ENCODE results near the gene IGSF5. TPM values are rescaled to one million over a fixed set of nuclear protein-coding genes. Genes with fewer than 3 reads are reported as not detected.
"Not testable (repeated sequence)": the region's sequence is repeated elsewhere in the genome, so short reads cannot be mapped to it uniquely, and the experiment has no call there.

IGSF5 gene
- total and polyA plus RNA-seq, 12 donors: 1.2 to 6.2 (median 4.4) TPM

- ATAC-seq: no peak
- intact Hi-C loops (cut with DNase I): no loop called here
- Histone ChIP-seq H3K9me3 (no peaks in the 10 kb centered on the region), H3K4me1 (no peaks in the 10 kb centered on the region), H3K27ac (no peak overlapping the region), H3K27me3 (no peaks in the 10 kb centered on the region), H3K36me3 (no peaks in the 10 kb centered on the region), H3K4me3 (no peak overlapping the region)
- DNase-seq: no peak
- TF ChIP-seq CTCF (IDR thresholded peaks at IDR 0.05): no peak
- 87 to 90% methylated on average over 15 of the region's 15 CpGs for WGBS, 2 donors
Observed at GRCh38 chr21:39737376-39738000, 7.5 kb upstream of the IGSF5 start.

GRCh38 chr21:39738566-39738965 lies 6.4 kb upstream of the IGSF5 start:
- no peaks in the 10 kb centered on the region for H3K4me1 ChIP-seq
- H3K9me3 ChIP-seq: no peaks in the 10 kb centered on the region
- no peak for DNase-seq
- intact Hi-C loops (cut with DNase I): no loop called here
- H3K36me3 ChIP-seq: no peaks in the 10 kb centered on the region
- TF ChIP-seq CTCF (IDR thresholded peaks at IDR 0.05): no peak
- ATAC-seq: no peak
- no peak overlapping the region for H3K27ac ChIP-seq
- H3K4me3 ChIP-seq: no peak overlapping the region
- H3K27me3 ChIP-seq: no peaks in the 10 kb centered on the region
- WGBS, 2 donors: 80 to 91% methylated on average over 6 of the region's 6 CpGs

GRCh38 chr21:39739531-39739930 lies 5.5 kb upstream of the IGSF5 start:
- H3K36me3 ChIP-seq; DNase-seq; H3K9me3 ChIP-seq; H3K27me3 ChIP-seq; intact Hi-C loops (cut with DNase I); ATAC-seq; H3K27ac ChIP-seq; H3K4me1 ChIP-seq; H3K4me3 ChIP-seq: not testable (repeated sequence)
- 95 to 98% methylated on average over 5 of the region's 5 CpGs for WGBS, 2 donors

GRCh38 chr21:39742561-39742960 lies 2.4 kb upstream of the IGSF5 start:
- H3K27me3 ChIP-seq; H3K27ac ChIP-seq; DNase-seq; ATAC-seq; H3K4me3 ChIP-seq; H3K4me1 ChIP-seq; H3K9me3 ChIP-seq; intact Hi-C loops (cut with DNase I); H3K36me3 ChIP-seq: not testable (repeated sequence)
- 88% methylated on average over 4 of the region's 4 CpGs for WGBS, 2 donors

GRCh38 chr21:39745332-39745731 lies 349 bp downstream of the IGSF5 start:
- intact Hi-C loops (cut with DNase I); H3K9me3 ChIP-seq; H3K27me3 ChIP-seq; H3K27ac ChIP-seq; H3K4me3 ChIP-seq; ATAC-seq; H3K4me1 ChIP-seq; DNase-seq; H3K36me3 ChIP-seq: not testable (repeated sequence)
- WGBS, 2 donors: 92 to 95% methylated on average over 8 of the region's 8 CpGs

GRCh38 chr21:39750670-39751069 lies 5.7 kb downstream of the IGSF5 start:
- 64 to 67% methylated on average over 8 of the region's 8 CpGs for WGBS, 2 donors
- no peaks in the 10 kb centered on the region for H3K4me1 ChIP-seq
- ATAC-seq: no peak
- TF ChIP-seq CTCF (IDR thresholded peaks at IDR 0.05): no peak
- H3K36me3 ChIP-seq: no peaks in the 10 kb centered on the region
- H3K27me3 ChIP-seq: peaks cover 0 to 5% (median 0%) of the 10 kb centered on the region in 7 donors
- intact Hi-C loops (cut with DNase I): no loop called here
- H3K27ac ChIP-seq: no peak overlapping the region
- DNase-seq: no peak
- H3K9me3 ChIP-seq: peaks cover 0 to 16% (median 0%) of the 10 kb centered on the region in 11 donors
- H3K4me3 ChIP-seq: no peak overlapping the region
